Adrenal gland (tissue), 12 donors: ENCODE results near the gene IPPK. TPM values are rescaled to one million over a fixed set of nuclear protein-coding genes. Genes with fewer than 3 reads are reported as not detected.
A peak's percentile ranks its signal among the peaks of the same experiment; 100 is the strongest.

Experiments used
- DNase-seq, 7 donors: peaks; one replicate each; pipeline ENCODE4 v3.0.0-alpha.2; 2019 to 2020
- H3K27ac ChIP-seq, 5 donors: fragments of 200-600 bp; sonication (generic) in 4 of 5; 1 replicate in 3 of 5; 2 replicates in 2 of 5; pipeline versions ENCODE4 v1.5.1 to v1.8.0; 2016 to 2020; ENCODE audit warnings: mild to moderate bottlenecking in 1 of 5
- H3K27me3 ChIP-seq: fragments of 200-600 bp; 2 replicates; pipeline ENCODE4 v1.8.0; 2021
- H3K36me3 ChIP-seq, 2 donors: fragments of 200-600 bp; replicated peaks in 1 of 2; 1 replicate in 1 of 2; 2 replicates in 1 of 2; pipeline versions ENCODE4 v1.5.1 to v1.8.0; 2018 to 2022
- H3K4me1 ChIP-seq, 2 donors: fragments of 200-600 bp; replicated peaks in 1 of 2; 1 replicate in 1 of 2; 2 replicates in 1 of 2; pipeline versions ENCODE4 v1.5.1 to v1.8.0; 2018 to 2021
- H3K4me3 ChIP-seq, 4 donors: fragments of 200-600 bp; sonication (generic) in 3 of 4; one replicate each; pipeline ENCODE4 v1.5.1; 2016 to 2018
- H3K9me3 ChIP-seq, 3 donors: fragments of 200-600 bp; sonication (generic) in 1 of 3; replicated peaks in 1 of 3; 1 replicate in 2 of 3; 2 replicates in 1 of 3; pipeline versions ENCODE4 v1.5.1 to v1.8.0; 2016 to 2021
- CTCF ChIP-seq, 6 experiments: fragments of 450-650 bp in 4 of 6; fragments of 200-600 bp in 2 of 6; sonication (generic) in 1 of 6; IDR thresholded peaks; 1 replicate in 5 of 6; 2 replicates in 1 of 6; pipeline versions ENCODE4 v1.5.1 to v1.8.0; 2016 to 2021; ENCODE audit warnings: antibody characterized with exemption in 6 of 6, mild to moderate bottlenecking in 2 of 6, moderate library complexity in 1 of 6
- POLR2A ChIP-seq, 2 donors: fragments of 450-650 bp; IDR thresholded peaks; one replicate each; pipeline ENCODE4 v1.6.1; 2017; ENCODE audit warnings: antibody characterized with exemption in 2 of 2, mild to moderate bottlenecking in 2 of 2, moderate library complexity in 1 of 2
- WGBS, 4 donors: extraction: QIAGEN DNeasy Blood & Tissue Kit in 2 of 4; methylation state at CpG; one replicate each; pipeline versions ENCODE4 v1.1.5 to v1.1.7; 2013 to 2017; 5-methylcytosine and 5-hydroxymethylcytosine counted together
- intact Hi-C, 2 donors: fragments of 100-400 bp; cut with DNase I; formaldehyde crosslinking; loops; one replicate each; pipeline versions ENCODE4 v1.14.1 to v1.15.0; 2022 to 2023
- polyA plus RNA-seq, 3 donors: library from polyadenylated mRNA; stranded (reverse); fragments of 200-250 nt in 2 of 3; fragments of 350-450 nt in 1 of 3; fragmentation: Illumina TruSeq in 1 of 3; extraction: RNeasy Lipid Tissue Mini Kit (QIAGEN cat#74804) in 1 of 3; gene quantifications; one replicate each; pipeline ENCODE4 v1.2.3, GENCODE V29; 2013 to 2014
- total RNA-seq, 9 donors: library from RNA; depleted of rRNA in 4 of 9; stranded (reverse); fragments of >200 nt in 4 of 9; fragments of 120-200 nt in 1 of 9; fragmentation: NEBNext Ultra II Directional in 1 of 9; extraction: Animal tissue kit (Norgen Biotek cat#: 25700) in 1 of 9; gene quantifications; one replicate each; pipeline versions ENCODE4 v1.1.0 to v1.2.4, GENCODE V29; 2013 to 2023
- donor health status: healthy with polysubstance abuse.
- donor health status: Bipolar disorder and iron deficiency.
- donor health status: DM: yes; HTN: yes; CAD: no.
- donor health status: DM: no; HTN: no; CAD: no.
- donor health status: DM: no; HTN: no; CAD: no.
- donor health status: DM: yes; HTN: yes; CAD: no.

IPPK gene
- total and polyA plus RNA-seq, 12 donors, result 2.9 to 22.2 (median 9.0) TPM

DNA sequence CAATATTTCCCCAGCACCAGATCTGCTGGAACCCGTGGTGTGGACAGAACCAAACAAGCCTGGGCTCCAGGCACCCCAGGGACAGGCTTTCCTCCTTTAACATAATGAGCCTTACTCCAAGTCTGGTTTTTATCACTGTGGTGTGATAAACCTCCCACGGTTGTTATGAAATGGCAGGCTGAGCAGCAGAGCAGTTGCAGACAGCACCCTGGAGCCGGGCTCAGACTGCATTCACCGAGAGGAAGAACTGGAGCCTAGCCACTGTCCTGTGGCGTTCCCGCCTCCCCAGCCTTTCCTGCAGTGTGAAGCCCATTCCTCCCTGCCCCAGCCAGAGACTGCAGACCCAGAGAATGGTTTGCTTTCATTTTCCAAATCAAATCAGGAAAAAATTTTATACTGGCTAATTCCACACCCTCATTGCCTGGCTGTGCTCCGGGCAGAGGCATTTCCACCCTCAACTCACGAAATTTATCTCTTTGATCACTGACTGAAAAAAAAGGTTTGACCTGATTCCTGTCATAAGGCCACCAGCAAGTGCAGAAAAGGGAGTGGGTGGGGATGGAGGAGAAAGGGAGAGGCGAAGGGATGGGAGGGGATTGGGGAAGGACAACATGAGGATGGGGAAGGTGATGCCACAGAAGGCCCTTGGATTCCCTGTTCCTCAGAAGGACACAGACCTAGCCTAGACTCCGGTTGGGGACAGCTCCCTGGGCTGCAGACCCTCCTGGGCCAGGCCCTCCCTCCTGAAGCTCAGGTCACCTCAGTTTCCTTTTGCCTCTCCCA lies 18.9 kb downstream of the IPPK start:
- peaks cover 0 to 15% of the 10 kb centered on the region in 2 donors for H3K36me3 ChIP-seq
- peaks cover 0 to 1% (median 0%) of the 10 kb centered on the region in 3 donors for H3K9me3 ChIP-seq
- intact Hi-C loops, result no loop called here
- TF ChIP-seq CTCF (IDR thresholded peaks at IDR 0.05) (no peak), POLR2A (IDR thresholded peaks at IDR 0.05) (no peak)
- peaks cover 9 to 11% of the 10 kb centered on the region in 2 donors for H3K4me1 ChIP-seq
- peak overlapping the region in 1 of 5 donors; percentile 44 for H3K27ac ChIP-seq
- WGBS, 4 donors, result 64 to 75% (median 72%) methylated on average over 9 to 10 of the region's 10 CpGs
- no peak overlapping the region for H3K4me3 ChIP-seq
- peak in 1 of 7 donors; percentile 55 for DNase-seq
- no peaks in the 10 kb centered on the region for H3K27me3 ChIP-seq

DNA sequence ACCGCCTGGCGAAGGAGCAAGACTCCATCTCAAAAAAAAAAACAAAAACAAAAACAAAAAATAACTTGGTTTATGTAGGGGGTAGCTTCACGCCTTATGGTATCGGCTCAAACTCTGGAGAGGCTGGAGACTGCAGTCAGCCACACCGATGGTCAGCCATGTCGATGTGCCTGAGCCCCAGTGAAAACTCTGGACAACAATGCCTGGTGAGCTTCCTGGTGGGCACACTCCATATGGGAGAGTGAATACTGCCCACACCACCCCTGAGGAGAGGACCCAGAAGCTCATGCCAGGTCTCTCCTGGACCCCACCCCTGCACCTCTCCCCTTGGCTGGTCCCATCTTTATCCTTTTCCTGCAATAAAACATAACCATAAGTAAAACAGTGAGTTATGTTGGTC lies 19.6 kb downstream of the IPPK start:
- WGBS, 4 donors, result 97 to 99% (median 98%) methylated on average over 6 of the region's 6 CpGs
- H3K36me3 ChIP-seq, result peaks cover 0 to 16% of the 10 kb centered on the region in 2 donors
- intact Hi-C loops, result no loop called here

DNA sequence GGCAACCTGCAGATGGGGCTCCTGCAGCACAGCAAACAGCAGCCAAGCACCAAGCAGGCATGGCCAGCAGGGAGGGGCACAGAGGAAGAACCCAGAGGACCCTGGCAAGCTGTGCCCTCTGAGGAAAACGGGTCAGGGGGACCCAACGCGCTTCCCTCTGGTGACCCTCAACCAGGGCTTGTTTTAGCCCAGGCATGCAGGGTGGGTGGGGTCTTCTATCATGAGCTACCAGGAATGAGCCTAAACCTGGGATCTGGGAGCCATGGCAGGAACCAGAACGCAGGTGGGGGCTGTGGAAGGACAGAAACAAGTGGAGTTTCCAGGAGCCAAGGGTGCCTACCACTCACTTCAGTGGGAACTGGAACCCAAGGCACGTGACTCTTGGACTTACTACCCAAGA lies 20.9 kb downstream of the IPPK start:
- Histone ChIP-seq H3K36me3 (peaks cover 0 to 29% of the 10 kb centered on the region in 2 donors), H3K27me3 (no peaks in the 10 kb centered on the region), H3K9me3 (peaks cover 0 to 8% (median 0%) of the 10 kb centered on the region in 3 donors), H3K4me3 (no peak overlapping the region), H3K4me1 (peaks cover 9 to 11% of the 10 kb centered on the region in 2 donors), H3K27ac (peak overlapping the region in 2 of 5 donors; percentile 55 to 58)
- intact Hi-C loops, result no loop called here
- TF ChIP-seq POLR2A (IDR thresholded peaks at IDR 0.05), result no peak
- no peak for TF ChIP-seq CTCF (IDR thresholded peaks at IDR 0.05)
- WGBS, 4 donors, result 86 to 94% (median 91%) methylated on average over 5 of the region's 5 CpGs
- DNase-seq, result peak in 2 of 7 donors; percentile 6 to 48

More for the DNA sequence above, 19.6 kb downstream of the IPPK start:
- Histone ChIP-seq H3K9me3 (peaks cover 0 to 8% (median 0%) of the 10 kb centered on the region in 3 donors), H3K27me3 (no peaks in the 10 kb centered on the region), H3K4me3 (no peak overlapping the region), H3K4me1 (peaks cover 9 to 11% of the 10 kb centered on the region in 2 donors), H3K27ac (peak overlapping the region in 1 of 5 donors; percentile 3)
- no peak for TF ChIP-seq CTCF (IDR thresholded peaks at IDR 0.05)
- no peak for TF ChIP-seq POLR2A (IDR thresholded peaks at IDR 0.05)
- peak in 1 of 7 donors; percentile 33 for DNase-seq

GRCh38 chr9:92648474-92648971 lies 21.4 kb downstream of the IPPK start:
- Histone ChIP-seq H3K4me1 (peaks cover 9 to 11% of the 10 kb centered on the region in 2 donors), H3K27me3 (no peaks in the 10 kb centered on the region), H3K36me3 (peaks cover 0 to 32% of the 10 kb centered on the region in 2 donors), H3K4me3 (no peak overlapping the region), H3K9me3 (peaks cover 0 to 8% (median 0%) of the 10 kb centered on the region in 3 donors), H3K27ac (peak overlapping the region in 2 of 5 donors; percentile 55 to 58)
- WGBS, 4 donors, result 39 to 49% (median 45%) methylated on average over 4 to 6 of the region's 6 CpGs
- TF ChIP-seq CTCF (IDR thresholded peaks at IDR 0.05), result no peak
- no peak for TF ChIP-seq POLR2A (IDR thresholded peaks at IDR 0.05)
- intact Hi-C loops, result no loop called here
- DNase-seq, result peak in 6 of 7 donors; percentile 34 to 63 (median 62)
